ENCODE data around the gene OR2B2.
"Not testable (repeated sequence)": the region's sequence is repeated elsewhere in the genome, so short reads cannot be mapped to it uniquely, and the experiment has no call there.

Gene OR2B2

DNA sequence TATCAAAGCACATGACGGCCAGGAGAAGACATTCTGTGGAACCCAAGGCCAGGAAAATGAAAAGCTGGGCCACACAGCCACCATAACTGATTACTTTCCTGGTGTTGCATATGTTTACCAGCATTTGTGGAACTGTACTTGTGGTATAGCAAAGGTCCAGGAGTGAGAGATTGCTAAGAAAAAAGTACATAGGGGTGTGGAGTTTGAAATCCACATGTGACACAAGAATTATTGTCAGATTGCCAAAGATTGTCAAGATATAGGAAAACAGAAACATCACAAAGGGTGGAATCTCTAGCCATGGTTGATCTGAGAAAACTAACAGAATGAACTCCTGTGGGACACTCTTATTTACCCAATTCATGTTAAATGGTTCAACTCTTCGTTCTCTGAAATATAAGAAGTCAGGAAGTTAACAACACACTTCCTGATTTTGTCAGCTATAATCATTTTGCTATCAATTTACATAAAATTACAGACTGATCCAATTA, at the start of gene OR2B2:
TSS of gene OR2B2 (minus strand) at position 441 of the 491 bp plus-strand sequence. CDS start at position 364, 77 bp downstream.
- no peak for TF ChIP-seq CTCF (IDR thresholded peaks at IDR 0.05; ENCODE audit: low read depth, low read length)
- no peak for DNase-seq (ENCODE audit: extremely low read depth, low read depth)

GRCh38 chr6:27957516-27957915, 45.3 kb upstream of the OR2B2 start:
- no peak for TF ChIP-seq CTCF (IDR thresholded peaks at IDR 0.05; ENCODE audit: low read depth, low read length)
- no peak for DNase-seq (ENCODE audit: extremely low read depth, low read depth)

DNA sequence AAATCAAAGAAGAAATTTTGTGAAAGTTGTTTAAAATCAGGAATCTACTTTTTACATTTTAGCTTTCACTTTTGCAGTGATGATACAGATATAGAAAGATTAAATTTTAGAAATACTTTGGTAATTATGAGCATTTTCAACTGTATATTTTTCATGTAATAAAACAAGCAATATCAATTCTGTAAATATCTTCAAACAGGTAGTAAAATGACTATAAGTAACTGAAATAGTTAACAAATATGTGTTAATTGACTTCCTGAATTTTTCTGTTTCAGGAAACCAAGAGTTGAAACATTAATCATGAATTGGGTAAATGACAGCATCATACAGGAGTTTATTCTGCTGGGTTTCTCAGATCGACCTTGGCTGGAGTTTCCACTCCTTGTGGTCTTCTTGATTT, 44.7 kb upstream of the OR2B2 start, which contains the start of gene OR2B6:
TSS of gene OR2B6 (plus strand) at position 301 of the 400 bp plus-strand sequence. CDS start at position 301, 0 bp downstream.
- no peak for TF ChIP-seq CTCF (IDR thresholded peaks at IDR 0.05; ENCODE audit: low read depth, low read length)
- no peak for DNase-seq (ENCODE audit: extremely low read depth, low read depth)

GRCh38 chr6:27951040-27951439, 38.8 kb upstream of the OR2B2 start:
- no peak for TF ChIP-seq CTCF (IDR thresholded peaks at IDR 0.05; ENCODE audit: low read depth, low read length)
- DNase-seq (ENCODE audit: extremely low read depth, low read depth): no peak

DNA sequence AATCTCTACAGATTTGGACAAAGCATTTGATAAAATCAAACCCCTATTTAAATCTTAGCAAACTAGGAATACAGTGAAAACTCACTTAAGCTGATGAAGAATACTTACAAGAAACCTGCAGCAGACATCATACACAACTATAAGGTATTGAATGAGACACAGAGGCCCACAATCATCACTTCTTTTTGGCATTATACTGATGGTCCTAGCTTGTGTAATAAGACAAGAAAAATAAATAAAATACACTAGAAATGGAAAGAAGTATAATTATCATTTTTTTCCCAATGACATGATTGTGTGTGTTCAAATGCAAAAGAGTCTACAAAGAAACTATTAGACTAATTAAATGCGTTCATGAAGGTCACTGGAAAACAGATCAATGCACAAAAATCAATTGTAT, 36.0 kb upstream of the OR2B2 start:
- DNase-seq (ENCODE audit: extremely low read depth, low read depth): no peak
- TF ChIP-seq CTCF (IDR thresholded peaks at IDR 0.05; ENCODE audit: low read depth, low read length): no peak

GRCh38 chr6:27943072-27943471, 30.9 kb upstream of the OR2B2 start:
- DNase-seq (ENCODE audit: extremely low read depth, low read depth): not testable (repeated sequence)

- TF ChIP-seq CTCF (IDR thresholded peaks at IDR 0.05; ENCODE audit: low read depth, low read length): no peak
Observed at GRCh38 chr6:27940766-27941165, 28.6 kb upstream of the OR2B2 start.

GRCh38 chr6:27931209-27931608, 19.0 kb upstream of the OR2B2 start:
- no peak for TF ChIP-seq CTCF (IDR thresholded peaks at IDR 0.05; ENCODE audit: low read depth, low read length)
- no peak for DNase-seq (ENCODE audit: extremely low read depth, low read depth)

More at GRCh38 chr6:27940766-27941165, 28.6 kb upstream of the OR2B2 start:
- no peak for DNase-seq (ENCODE audit: extremely low read depth, low read depth)

DNA sequence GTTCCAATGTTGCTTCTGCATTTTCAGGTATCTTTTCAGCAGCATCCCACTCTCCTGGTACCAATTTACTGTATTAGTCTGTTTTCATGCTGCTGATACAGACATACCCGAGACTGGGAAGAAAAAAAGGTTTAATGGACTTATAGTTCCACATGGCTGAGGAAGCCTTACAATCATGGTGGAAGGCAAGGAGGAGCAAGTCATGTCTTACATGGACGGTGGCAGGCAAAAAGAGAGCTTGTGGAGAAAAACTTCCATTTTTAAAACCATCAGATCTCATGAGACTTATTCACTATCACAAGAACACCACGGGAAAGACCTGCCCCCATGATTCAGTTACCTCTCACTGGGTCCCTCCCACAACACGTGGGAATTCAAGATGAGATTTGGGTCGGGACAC, 17.7 kb upstream of the OR2B2 start:
- not testable (repeated sequence) for DNase-seq (ENCODE audit: extremely low read depth, low read depth)

DNA sequence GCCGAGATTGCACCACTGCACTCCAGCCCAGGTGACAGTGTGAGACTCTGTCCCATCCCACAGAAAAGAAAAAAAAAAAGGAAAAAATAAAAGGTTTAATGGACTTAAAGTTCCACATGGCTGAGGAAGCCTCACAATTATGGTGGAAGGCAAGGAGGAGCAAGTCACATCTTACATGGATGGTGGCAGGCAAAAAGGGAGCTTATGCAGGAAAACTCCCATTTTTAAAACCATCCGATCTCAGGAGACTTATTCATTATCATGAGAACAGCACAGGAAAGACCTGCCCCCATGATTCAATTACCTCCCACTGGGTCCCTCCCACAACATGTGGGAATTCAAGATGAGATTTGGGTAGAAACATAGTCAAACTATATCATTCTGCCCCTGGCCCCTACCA, 15.8 kb upstream of the OR2B2 start:
- not testable (repeated sequence) for DNase-seq (ENCODE audit: extremely low read depth, low read depth)
